HEK293 (cell line): Measurements from ENCODE around the gene HSD17B13.

Source experiments
- ZNF23 ChIP-seq: fragments of 450-650 bp; formaldehyde crosslinking; IDR thresholded peaks from 2 replicates; pipeline ENCODE4 v1.5.1; 2016; ENCODE audit warnings: missing biosample characterization, missing genetic modification characterization, borderline replicate concordance
- ZNF341 ChIP-seq: fragments of 450-650 bp; formaldehyde crosslinking; IDR thresholded peaks from 2 replicates; pipeline ENCODE4; 2016; ENCODE audit warnings: low read depth, missing biosample characterization, missing genetic modification characterization
- ZNF510 ChIP-seq: fragments of 450-650 bp; formaldehyde crosslinking; IDR thresholded peaks from 2 replicates; pipeline ENCODE4 v1.5.1; 2018; ENCODE audit warnings: mild to moderate bottlenecking, missing genetic modification characterization, missing biosample characterization; ENCODE audit not compliant: insufficient replicate concordance

- no peak for TF ChIP-seq ZNF23
- no peak for TF ChIP-seq ZNF510
- no peak for TF ChIP-seq ZNF341 (tag by site-specific recombination)
Observed at GRCh38 chr4:87337361-87337760, 14.7 kb upstream of the HSD17B13 start.
